GM12873 (cell line): Measurements from ENCODE around the gene CSNK2A2.

Source experiments
- CTCF ChIP-seq: IDR thresholded peaks from 2 replicates; pipeline ENCODE4 v1.5.1; 2012; ENCODE audit warnings: low read depth, mild to moderate bottlenecking, moderate library complexity, low read length, control low read depth; ENCODE audit not compliant: insufficient read depth; ENCODE audit errors: missing control alignments

The CSNK2A2 gene

DNA sequence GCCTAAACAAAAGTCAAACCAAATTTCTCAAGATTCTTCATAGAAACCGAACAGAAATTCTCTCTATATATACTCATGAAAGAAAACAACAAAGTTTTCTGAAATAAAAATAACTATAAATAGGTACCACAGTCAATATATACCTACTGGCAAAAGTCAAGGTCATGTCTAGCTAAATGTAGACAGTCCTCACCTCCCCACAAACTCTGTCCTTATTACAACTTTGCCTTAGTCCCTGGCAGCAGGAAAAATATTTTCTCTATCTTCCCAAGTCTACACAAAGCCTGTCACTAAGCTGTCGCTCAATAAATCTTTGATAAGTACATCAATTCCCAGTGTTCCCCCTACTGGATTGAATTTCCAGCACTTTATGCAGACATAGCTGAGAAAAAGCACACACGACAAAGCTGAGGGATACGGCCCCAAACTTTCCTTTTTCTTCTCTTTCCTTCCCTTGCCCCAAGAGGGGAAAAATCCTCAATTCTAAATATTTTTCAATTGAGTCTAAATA, 71.4 kb downstream of the CSNK2A2 start:
- TF ChIP-seq CTCF = no peak

DNA sequence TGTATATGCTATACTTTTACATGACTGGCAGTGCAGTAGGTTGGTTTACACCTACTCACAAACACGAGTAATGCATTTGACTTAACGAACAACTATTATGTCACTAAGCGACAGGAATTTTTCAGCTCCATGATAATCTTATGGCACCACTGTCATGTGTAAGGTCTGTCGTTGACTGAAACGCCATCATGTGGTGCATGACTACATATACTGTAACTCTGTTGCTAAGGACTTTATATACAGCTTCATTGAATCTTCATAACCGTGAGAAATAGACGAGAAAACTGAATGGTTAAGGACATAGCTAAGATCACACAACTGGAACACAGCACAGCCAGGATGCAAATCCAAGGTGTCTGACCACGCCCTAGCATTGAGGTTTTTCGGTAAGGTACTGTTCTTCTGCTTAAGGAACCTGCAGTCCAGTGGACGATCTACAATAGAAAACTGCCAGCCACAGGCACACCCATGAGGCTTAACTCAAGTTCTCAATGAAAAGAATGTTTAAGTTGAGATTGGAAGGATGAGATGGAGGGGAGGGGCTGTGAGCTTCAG, 72.0 kb downstream of the CSNK2A2 start:
- no peak for TF ChIP-seq CTCF

GRCh38 chr16:58125041-58125440, 72.9 kb downstream of the CSNK2A2 start:
- TF ChIP-seq CTCF = no peak

- TF ChIP-seq CTCF = no peak
These were observed 73.3 kb downstream of the CSNK2A2 start for GRCh38 chr16:58124601-58124915.

DNA sequence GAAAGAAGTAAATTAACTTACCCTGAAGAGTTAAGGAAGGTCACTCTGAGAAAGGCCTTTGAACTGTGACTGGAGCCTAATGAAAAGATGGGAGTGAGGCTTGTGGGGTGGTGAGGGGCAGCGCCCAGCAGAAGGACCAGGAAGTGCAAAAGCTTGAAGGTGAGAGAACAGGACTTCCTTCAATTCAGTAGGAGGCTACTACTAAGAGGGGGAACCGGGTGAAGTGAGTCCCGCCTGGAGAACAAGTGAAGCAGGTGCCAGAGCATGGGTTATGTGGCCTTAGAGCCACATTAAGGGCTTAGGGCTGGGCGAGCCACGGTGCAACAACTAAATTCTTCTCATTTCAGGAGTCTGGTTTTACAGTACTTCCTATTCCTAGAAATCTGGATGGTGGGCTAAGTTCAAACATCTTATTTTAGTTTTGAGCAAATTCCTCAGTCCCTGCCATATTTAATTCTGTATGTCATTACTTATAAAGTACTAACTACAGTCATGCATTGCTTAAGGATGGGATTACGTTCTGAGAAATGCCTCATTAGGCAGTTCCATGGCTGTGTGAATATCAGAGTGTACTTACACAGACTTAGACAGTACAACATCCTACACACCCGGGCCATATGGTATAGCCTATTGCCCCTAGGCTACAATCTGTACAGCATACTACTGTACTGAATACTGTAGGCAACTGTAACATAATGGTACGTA, 73.9 kb downstream of the CSNK2A2 start:
- no peak for TF ChIP-seq CTCF

DNA sequence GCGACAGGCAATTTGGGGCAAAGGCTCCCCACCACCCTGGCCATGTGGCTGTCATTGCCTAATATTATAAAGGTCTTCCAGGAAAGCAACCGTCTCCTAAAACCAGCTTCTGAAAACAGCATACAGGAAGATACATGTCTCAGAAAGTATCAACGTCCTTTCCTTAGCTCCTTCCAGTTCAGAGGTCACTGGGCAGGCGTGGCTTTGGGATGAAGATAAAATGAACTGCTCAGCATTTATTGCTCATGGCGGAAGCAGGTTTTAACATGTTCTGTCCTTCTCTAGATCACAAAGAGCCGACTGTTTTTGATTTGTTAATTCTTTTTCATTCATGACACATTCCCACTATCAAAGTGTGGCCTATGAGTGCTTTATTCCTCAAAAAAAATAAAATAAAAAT, 76.8 kb downstream of the CSNK2A2 start:
- TF ChIP-seq CTCF = no peak

DNA sequence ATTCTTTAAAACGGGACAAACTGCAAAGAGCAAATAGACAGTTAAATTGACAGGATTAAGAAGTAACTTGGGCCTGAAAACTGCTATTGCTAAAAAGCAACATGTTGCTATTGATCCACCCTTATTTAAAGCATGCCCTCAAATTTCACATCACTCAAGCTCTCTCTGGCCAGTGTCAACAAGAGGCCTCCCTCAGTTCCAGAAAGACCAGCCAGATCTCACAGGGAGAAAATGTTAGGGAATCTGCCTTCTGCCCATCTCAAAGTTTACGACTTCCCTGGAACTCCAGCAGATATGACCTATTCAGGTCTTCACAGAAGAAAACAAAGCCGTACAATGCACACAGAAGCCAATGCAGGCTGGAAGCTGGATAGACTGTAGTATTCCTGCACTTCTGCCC, 77.7 kb downstream of the CSNK2A2 start:
- TF ChIP-seq CTCF = no peak
